Measurements from ENCODE around the gene PCA3. TPM values are rescaled to one million over a fixed set of nuclear protein-coding genes. Genes with fewer than 3 reads are reported as not detected.

Gene PCA3
- total and polyA plus RNA-seq, 4 donors, result 0.33 to 0.92 (median 0.58) TPM

DNA sequence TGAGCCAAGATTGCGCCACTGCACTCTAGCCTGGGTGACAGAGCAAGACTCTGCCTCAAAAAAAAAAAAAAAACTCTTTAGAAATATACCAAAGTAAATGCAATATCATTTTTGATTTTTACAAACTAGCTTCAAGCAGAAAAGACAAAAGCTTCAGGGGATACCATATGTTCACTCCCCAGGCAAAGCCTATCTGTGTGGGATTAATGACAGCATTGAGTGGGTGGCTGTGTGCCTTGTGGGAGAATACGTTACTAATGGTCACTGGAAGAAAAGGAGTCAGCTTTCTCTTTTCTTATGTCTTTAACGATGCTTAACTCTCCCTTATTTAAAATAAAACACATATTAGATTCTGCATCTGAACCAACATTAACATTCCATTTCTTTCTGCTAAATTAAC, 1.9 kb downstream of the PCA3 start:
- Histone ChIP-seq H3K9ac (ENCODE audit: low read depth in 1 of 2, low read length in 2 of 2) (no peak overlapping the region), H3K9me3 (ENCODE audit: control insufficient read depth in 4 of 4, low read length in 3 of 4) (no peaks in the 10 kb centered on the region), H3K4me3 (ENCODE audit: low read depth in 1 of 3, low read length in 3 of 3) (no peak overlapping the region), H3K36me3 (ENCODE audit: control insufficient read depth in 4 of 4, insufficient read depth in 3 of 4, low read depth in 1 of 4, low read length in 3 of 4) (no peaks in the 10 kb centered on the region), H3K27ac (ENCODE audit: low read depth in 1 of 2, low read length in 2 of 2) (no peak overlapping the region), H3K27me3 (ENCODE audit: control insufficient read depth in 4 of 4, insufficient read depth in 4 of 4, low read length in 3 of 4) (peaks cover 0 to under 1% (median 0%) of the 10 kb centered on the region in 4 donors), H3K4me1 (ENCODE audit: control insufficient read depth in 4 of 4, insufficient read depth in 4 of 4, low read length in 3 of 4) (no peaks in the 10 kb centered on the region)
- TF ChIP-seq FOXA2 (IDR thresholded peaks at IDR 0.05), result no peak
- TF ChIP-seq, protein P1, sequence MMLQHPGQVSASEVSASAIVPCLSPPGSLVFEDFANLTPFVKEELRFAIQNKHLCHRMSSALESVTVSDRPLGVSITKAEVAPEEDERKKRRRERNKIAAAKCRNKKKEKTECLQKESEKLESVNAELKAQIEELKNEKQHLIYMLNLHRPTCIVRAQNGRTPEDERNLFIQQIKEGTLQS (IDR thresholded peaks at IDR 0.05), result no peak
- TF ChIP-seq FOXA1 (IDR thresholded peaks at IDR 0.05), result no peak
- TF ChIP-seq, protein P2, sequence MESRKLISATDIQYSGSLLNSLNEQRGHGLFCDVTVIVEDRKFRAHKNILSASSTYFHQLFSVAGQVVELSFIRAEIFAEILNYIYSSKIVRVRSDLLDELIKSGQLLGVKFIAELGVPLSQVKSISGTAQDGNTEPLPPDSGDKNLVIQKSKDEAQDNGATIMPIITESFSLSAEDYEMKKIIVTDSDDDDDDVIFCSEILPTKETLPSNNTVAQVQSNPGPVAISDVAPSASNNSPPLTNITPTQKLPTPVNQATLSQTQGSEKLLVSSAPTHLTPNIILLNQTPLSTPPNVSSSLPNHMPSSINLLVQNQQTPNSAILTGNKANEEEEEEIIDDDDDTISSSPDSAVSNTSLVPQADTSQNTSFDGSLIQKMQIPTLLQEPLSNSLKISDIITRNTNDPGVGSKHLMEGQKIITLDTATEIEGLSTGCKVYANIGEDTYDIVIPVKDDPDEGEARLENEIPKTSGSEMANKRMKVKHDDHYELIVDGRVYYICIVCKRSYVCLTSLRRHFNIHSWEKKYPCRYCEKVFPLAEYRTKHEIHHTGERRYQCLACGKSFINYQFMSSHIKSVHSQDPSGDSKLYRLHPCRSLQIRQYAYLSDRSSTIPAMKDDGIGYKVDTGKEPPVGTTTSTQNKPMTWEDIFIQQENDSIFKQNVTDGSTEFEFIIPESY (IDR thresholded peaks at IDR 0.05), result no peak
- TF ChIP-seq JUND (IDR thresholded peaks at IDR 0.05), result no peak
- TF ChIP-seq, protein P3, sequence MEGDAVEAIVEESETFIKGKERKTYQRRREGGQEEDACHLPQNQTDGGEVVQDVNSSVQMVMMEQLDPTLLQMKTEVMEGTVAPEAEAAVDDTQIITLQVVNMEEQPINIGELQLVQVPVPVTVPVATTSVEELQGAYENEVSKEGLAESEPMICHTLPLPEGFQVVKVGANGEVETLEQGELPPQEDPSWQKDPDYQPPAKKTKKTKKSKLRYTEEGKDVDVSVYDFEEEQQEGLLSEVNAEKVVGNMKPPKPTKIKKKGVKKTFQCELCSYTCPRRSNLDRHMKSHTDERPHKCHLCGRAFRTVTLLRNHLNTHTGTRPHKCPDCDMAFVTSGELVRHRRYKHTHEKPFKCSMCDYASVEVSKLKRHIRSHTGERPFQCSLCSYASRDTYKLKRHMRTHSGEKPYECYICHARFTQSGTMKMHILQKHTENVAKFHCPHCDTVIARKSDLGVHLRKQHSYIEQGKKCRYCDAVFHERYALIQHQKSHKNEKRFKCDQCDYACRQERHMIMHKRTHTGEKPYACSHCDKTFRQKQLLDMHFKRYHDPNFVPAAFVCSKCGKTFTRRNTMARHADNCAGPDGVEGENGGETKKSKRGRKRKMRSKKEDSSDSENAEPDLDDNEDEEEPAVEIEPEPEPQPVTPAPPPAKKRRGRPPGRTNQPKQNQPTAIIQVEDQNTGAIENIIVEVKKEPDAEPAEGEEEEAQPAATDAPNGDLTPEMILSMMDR (IDR thresholded peaks at IDR 0.05; ENCODE audit: low read depth, low read length, missing input control), result no peak
- no peak for TF ChIP-seq RXRA (IDR thresholded peaks at IDR 0.05)
- no peak for TF ChIP-seq GABPA (IDR thresholded peaks at IDR 0.05 in 1 of 2, conservative IDR thresholded peaks at IDR 0.05 in 1 of 2)
- no peak for TF ChIP-seq HNF4A (conservative IDR thresholded peaks at IDR 0.05)
- no peak for DNase-seq (ENCODE audit: low spot score)
- whole genome bisulfite sequencing, result 86% methylated on average over 3 of the region's 3 CpGs

DNA sequence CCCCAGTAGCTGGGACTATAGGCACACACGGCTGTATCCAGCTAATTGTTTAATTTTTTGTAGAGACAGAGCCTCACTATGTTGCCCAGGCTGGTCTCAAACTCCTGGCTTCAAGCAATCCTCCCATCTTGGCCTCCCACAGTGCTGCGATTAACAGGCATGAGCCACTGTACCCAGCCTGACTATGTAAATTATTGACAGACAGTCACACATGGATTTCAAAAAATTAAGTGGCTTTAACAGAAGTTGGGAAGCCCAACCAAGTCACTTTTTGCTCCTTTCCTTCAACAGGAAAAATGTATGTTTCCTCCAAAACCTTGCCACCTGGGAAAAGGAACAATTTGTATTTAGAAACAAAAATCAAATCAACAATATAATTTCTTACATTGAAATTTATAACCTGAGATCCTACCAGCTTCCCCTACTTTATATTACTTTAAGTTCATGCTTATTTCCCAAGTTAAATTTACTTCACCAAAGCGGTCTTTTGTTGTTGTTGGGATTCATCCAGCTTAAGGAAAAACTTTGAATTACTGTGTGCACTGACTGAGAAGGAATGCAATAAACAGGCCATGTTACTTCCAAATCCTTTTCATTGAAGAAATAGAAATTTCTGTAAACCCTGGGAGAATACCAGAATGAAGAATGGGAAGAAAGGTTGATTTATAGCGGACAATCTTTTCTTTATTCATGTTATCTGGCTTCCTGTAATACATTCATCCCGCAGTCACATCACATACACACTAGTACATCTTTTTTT, 8.6 kb downstream of the PCA3 start:
- H3K27ac ChIP-seq (ENCODE audit: low read depth in 1 of 2, low read length in 2 of 2), result no peak overlapping the region
- TF ChIP-seq FOXA1 (IDR thresholded peaks at IDR 0.05) (no peak), HNF4A (conservative IDR thresholded peaks at IDR 0.05) (no peak), TAF1 (conservative IDR thresholded peaks at IDR 0.05) (no peak), FOXA2 (IDR thresholded peaks at IDR 0.05) (no peak), HNF4G (IDR thresholded peaks at IDR 0.05) (no peak), RAD21 (IDR thresholded peaks at IDR 0.05) (no peak), RXRA (IDR thresholded peaks at IDR 0.05) (no peak)
- TF ChIP-seq, protein P4, sequence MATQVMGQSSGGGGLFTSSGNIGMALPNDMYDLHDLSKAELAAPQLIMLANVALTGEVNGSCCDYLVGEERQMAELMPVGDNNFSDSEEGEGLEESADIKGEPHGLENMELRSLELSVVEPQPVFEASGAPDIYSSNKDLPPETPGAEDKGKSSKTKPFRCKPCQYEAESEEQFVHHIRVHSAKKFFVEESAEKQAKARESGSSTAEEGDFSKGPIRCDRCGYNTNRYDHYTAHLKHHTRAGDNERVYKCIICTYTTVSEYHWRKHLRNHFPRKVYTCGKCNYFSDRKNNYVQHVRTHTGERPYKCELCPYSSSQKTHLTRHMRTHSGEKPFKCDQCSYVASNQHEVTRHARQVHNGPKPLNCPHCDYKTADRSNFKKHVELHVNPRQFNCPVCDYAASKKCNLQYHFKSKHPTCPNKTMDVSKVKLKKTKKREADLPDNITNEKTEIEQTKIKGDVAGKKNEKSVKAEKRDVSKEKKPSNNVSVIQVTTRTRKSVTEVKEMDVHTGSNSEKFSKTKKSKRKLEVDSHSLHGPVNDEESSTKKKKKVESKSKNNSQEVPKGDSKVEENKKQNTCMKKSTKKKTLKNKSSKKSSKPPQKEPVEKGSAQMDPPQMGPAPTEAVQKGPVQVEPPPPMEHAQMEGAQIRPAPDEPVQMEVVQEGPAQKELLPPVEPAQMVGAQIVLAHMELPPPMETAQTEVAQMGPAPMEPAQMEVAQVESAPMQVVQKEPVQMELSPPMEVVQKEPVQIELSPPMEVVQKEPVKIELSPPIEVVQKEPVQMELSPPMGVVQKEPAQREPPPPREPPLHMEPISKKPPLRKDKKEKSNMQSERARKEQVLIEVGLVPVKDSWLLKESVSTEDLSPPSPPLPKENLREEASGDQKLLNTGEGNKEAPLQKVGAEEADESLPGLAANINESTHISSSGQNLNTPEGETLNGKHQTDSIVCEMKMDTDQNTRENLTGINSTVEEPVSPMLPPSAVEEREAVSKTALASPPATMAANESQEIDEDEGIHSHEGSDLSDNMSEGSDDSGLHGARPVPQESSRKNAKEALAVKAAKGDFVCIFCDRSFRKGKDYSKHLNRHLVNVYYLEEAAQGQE (IDR thresholded peaks at IDR 0.05), result no peak
- H3K4me3 ChIP-seq (ENCODE audit: low read depth in 1 of 3, low read length in 3 of 3), result no peak overlapping the region
- 81% methylated on average over 5 of the region's 5 CpGs for WGBS
- DNase-seq (ENCODE audit: low spot score), result no peak
- H3K9me3 ChIP-seq (ENCODE audit: control insufficient read depth in 4 of 4, low read length in 3 of 4), result no peaks in the 10 kb centered on the region
- H3K27me3 ChIP-seq (ENCODE audit: control insufficient read depth in 4 of 4, insufficient read depth in 4 of 4, low read length in 3 of 4), result peaks cover 0 to 5% (median 0%) of the 10 kb centered on the region in 4 donors
- no peaks in the 10 kb centered on the region for H3K36me3 ChIP-seq (ENCODE audit: control insufficient read depth in 4 of 4, insufficient read depth in 3 of 4, low read depth in 1 of 4, low read length in 3 of 4)
- no peaks in the 10 kb centered on the region for H3K4me1 ChIP-seq (ENCODE audit: control insufficient read depth in 4 of 4, insufficient read depth in 4 of 4, low read length in 3 of 4)
- no peak overlapping the region for H3K9ac ChIP-seq (ENCODE audit: low read depth in 1 of 2, low read length in 2 of 2)

Data from liver (tissue), 9 donors.